Ishikawa (cell line): Measurements from ENCODE around the gene FAM181B.

Experiments
- CEBPB ChIP-seq: IDR thresholded peaks from 2 replicates; pipeline ENCODE4 v1.6.1; 2012
- CREB1 ChIP-seq: IDR thresholded peaks from 2 replicates; pipeline ENCODE4 v1.6.1; 2012; ENCODE audit warnings: low read depth
- EGR1 ChIP-seq: IDR thresholded peaks from 2 replicates; pipeline ENCODE4 v1.6.1; 2012
- EP300 ChIP-seq: IDR thresholded peaks from 2 replicates; pipeline ENCODE4 v1.6.1; 2012; ENCODE audit warnings: borderline replicate concordance
- FOXM1 ChIP-seq: IDR thresholded peaks from 2 replicates; pipeline ENCODE4 v1.6.1; 2012; ENCODE audit warnings: low read depth, borderline replicate concordance
- NFIC ChIP-seq: IDR thresholded peaks from 2 replicates; pipeline ENCODE4 v1.6.1; 2012
- RAD21 ChIP-seq: IDR thresholded peaks from 2 replicates; pipeline ENCODE4 v1.6.1; 2012; ENCODE audit warnings: low read depth
- TAF1 ChIP-seq: IDR thresholded peaks from 2 replicates; pipeline ENCODE4 v1.6.1; 2012; ENCODE audit warnings: low read depth, mild to moderate bottlenecking
- TCF12 ChIP-seq: IDR thresholded peaks from 2 replicates; pipeline ENCODE4 v1.6.1; 2012; ENCODE audit warnings: low read depth
- TEAD4 ChIP-seq: IDR thresholded peaks from 2 replicates; pipeline ENCODE4 v1.6.1; 2012
- USF1 ChIP-seq: IDR thresholded peaks from 2 replicates; pipeline ENCODE4 v1.6.1; 2012
- YY1 ChIP-seq: IDR thresholded peaks from 2 replicates; pipeline ENCODE4 v1.6.1; 2012; ENCODE audit warnings: low read depth
- ZBTB7A ChIP-seq: IDR thresholded peaks from 2 replicates; pipeline ENCODE4 v1.6.1; 2012; ENCODE audit warnings: low read depth
- TF ChIP-seq, protein P1 (sequence below): IDR thresholded peaks from 2 replicates; pipeline ENCODE4 v1.6.1; 2012
- TF ChIP-seq, protein P2 (sequence below): IDR thresholded peaks from 2 replicates; pipeline ENCODE4 v1.6.1; 2012; ENCODE audit warnings: low read depth, mild to moderate bottlenecking

Gene FAM181B

DNA sequence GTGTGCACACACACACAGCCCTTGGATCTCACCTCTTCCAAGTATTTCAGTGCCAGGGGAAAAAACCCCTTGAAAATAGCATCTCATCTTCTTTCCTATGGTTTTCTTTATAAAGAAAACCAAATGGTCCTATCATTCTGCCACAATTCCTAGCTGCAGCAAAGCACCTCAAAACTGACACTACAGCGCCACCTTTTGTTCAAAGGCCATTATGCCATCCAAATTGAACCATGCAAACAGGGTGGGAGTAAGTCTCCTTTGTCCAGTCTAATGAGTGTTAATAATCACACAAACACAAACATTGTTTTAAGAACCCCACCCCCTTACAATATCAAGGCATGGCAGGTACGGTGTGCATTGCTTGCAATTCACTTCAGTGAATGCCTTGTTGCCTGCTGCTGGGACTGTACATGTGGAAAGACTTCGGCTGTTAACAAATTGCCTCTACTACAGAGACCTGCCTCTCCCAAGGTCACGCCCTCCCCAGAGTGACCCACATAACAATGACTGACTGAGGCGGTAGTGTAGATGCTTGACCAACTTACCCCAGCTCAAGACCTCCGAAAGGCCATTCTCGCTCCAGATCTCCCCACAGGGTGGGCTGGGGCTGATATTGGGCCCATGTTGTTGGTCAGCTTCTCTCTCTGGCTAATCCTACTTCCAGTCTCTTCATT lies 31.7 kb downstream of the FAM181B start:
- TF ChIP-seq ZBTB7A (no peak), RAD21 (peak; percentile 60)

DNA sequence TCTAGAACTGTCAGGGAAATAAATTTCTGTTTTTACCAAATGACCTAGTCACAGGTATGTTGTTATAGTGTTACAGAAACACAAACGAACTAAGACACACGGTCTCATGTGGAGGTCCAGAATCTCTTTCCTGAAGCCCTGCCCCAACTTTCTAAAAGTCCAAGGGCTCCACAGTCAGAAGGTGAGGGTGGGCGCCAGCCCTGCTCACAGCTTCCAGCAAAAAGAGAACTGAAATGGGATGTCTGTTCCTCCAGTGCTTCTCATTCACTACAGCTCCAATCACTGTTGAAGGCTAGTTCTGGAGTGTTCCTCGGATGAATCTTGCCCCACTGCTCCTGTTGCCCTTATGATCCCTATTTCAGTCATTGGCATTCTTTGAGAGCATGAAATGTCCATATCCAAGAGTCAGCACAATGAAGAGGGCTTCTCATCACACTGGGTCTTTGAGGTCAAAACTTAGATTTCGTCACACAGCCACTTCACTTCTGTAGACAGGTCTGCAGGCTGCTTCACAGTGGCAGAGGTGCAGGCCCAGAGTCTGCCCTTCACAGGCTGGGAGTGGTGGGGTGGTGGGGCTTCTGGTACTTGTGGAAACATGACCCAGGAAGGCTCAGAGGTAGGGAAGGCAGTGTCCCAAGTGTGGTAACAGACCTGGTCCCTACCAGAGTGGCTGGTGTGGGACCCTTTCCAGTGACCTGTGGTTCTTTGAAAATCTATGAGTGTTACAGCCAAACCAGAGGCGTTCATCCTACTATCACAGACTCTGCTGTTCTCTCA lies 34.9 kb downstream of the FAM181B start:
- no peak for TF ChIP-seq CEBPB
- TF ChIP-seq EP300, result no peak
- no peak for TF ChIP-seq ZBTB7A
- TF ChIP-seq CREB1, result no peak
- TF ChIP-seq NFIC, result no peak
- TF ChIP-seq, protein P1, sequence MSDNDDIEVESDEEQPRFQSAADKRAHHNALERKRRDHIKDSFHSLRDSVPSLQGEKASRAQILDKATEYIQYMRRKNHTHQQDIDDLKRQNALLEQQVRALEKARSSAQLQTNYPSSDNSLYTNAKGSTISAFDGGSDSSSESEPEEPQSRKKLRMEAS, result no peak
- no peak for TF ChIP-seq TEAD4
- TF ChIP-seq EGR1, result no peak
- no peak for TF ChIP-seq USF1
- no peak for TF ChIP-seq RAD21
- TF ChIP-seq YY1, result no peak
- no peak for TF ChIP-seq TCF12
- no peak for TF ChIP-seq FOXM1
- no peak for TF ChIP-seq TAF1

GRCh38 chr11:82692981-82693380 lies 40.7 kb downstream of the FAM181B start:
- TF ChIP-seq, protein P2, sequence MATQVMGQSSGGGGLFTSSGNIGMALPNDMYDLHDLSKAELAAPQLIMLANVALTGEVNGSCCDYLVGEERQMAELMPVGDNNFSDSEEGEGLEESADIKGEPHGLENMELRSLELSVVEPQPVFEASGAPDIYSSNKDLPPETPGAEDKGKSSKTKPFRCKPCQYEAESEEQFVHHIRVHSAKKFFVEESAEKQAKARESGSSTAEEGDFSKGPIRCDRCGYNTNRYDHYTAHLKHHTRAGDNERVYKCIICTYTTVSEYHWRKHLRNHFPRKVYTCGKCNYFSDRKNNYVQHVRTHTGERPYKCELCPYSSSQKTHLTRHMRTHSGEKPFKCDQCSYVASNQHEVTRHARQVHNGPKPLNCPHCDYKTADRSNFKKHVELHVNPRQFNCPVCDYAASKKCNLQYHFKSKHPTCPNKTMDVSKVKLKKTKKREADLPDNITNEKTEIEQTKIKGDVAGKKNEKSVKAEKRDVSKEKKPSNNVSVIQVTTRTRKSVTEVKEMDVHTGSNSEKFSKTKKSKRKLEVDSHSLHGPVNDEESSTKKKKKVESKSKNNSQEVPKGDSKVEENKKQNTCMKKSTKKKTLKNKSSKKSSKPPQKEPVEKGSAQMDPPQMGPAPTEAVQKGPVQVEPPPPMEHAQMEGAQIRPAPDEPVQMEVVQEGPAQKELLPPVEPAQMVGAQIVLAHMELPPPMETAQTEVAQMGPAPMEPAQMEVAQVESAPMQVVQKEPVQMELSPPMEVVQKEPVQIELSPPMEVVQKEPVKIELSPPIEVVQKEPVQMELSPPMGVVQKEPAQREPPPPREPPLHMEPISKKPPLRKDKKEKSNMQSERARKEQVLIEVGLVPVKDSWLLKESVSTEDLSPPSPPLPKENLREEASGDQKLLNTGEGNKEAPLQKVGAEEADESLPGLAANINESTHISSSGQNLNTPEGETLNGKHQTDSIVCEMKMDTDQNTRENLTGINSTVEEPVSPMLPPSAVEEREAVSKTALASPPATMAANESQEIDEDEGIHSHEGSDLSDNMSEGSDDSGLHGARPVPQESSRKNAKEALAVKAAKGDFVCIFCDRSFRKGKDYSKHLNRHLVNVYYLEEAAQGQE, result no peak
- no peak for TF ChIP-seq USF1
- TF ChIP-seq, protein P1, result no peak
- no peak for TF ChIP-seq CREB1
- TF ChIP-seq YY1, result no peak
- no peak for TF ChIP-seq TAF1
- TF ChIP-seq TEAD4, result no peak
- TF ChIP-seq TCF12, result no peak
- no peak for TF ChIP-seq FOXM1
- TF ChIP-seq EP300, result no peak
- no peak for TF ChIP-seq ZBTB7A
- no peak for TF ChIP-seq RAD21
- TF ChIP-seq NFIC, result no peak
- no peak for TF ChIP-seq EGR1

DNA sequence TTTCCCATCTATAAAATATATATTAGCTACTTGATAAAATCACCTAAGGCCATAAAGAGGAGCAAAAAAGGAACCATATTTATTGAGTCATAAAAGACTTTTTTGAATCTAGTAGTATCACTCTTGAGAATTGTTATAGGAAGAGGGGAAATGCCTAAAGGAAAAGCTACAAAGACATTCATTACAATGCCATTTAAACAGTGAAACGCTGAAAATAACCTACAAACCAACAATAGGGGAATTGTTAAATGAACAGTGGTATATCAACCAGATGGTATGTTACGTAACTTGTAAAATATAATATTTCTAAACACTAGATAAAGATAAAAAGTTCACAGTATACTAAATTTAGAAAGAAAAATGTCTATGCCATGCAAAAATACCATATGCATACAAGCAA lies 47.5 kb downstream of the FAM181B start:
- TF ChIP-seq TEAD4 (no peak), TCF12 (no peak), EP300 (no peak), NFIC (no peak), EGR1 (no peak), YY1 (no peak), FOXM1 (no peak), TAF1 (no peak), USF1 (no peak), RAD21 (no peak), CREB1 (no peak), ZBTB7A (no peak), CEBPB (no peak)
- TF ChIP-seq, protein P1, result no peak
- TF ChIP-seq, protein P2, result no peak

- TF ChIP-seq FOXM1, result no peak
- TF ChIP-seq ZBTB7A, result no peak
- TF ChIP-seq, protein P2, result no peak
- no peak for TF ChIP-seq NFIC
Observed at GRCh38 chr11:82683029-82683428, 50.6 kb downstream of the FAM181B start.
